Right ventricle myocardium inferior (tissue), 1 donor: ENCODE measurements around the gene TEDC2. TPM values are rescaled to one million over a fixed set of nuclear protein-coding genes. Genes with fewer than 3 reads are reported as not detected.

ENCODE experiments used
- ATAC-seq: fragments of 200-7000 bp; cut with Tn5 transposase; one replicate; pipeline ENCODE4 v1.9.1; 2020; ENCODE audit warnings: mild to moderate bottlenecking, moderate library complexity
- DNase-seq: peaks from one replicate; pipeline ENCODE4 v3.0.0; 2021; ENCODE audit errors: missing footprints
- intact Hi-C: fragments of 100-400 bp; cut with DNase I; formaldehyde crosslinking; loops from one replicate; pipeline ENCODE4 v1.11.0; 2022
- long read RNA-seq: library from polyadenylated mRNA; unstranded; transcript quantifications from one replicate; pipeline ENCODE4 v2.0.0, GENCODE V29; 2021
- total RNA-seq: library from RNA; stranded (reverse); fragmentation: NEBNext Ultra II Directional; extraction: Animal tissue kit (Norgen Biotek cat#: 25700); gene quantifications from one replicate; pipeline ENCODE4 v1.2.1, GENCODE V29; 2021
- donor health status: DM: no; HTN: yes; CAD: no; lungs with severe emphysema.

The TEDC2 gene
- total RNA-seq: 0.95 TPM
- long read RNA-seq: 0 reads

- ATAC-seq (peak; percentile 98), DNase-seq (peak; percentile 98)
- intact Hi-C loops: loop anchor here (5.0 kb wide), 1 partner anchor 37 kb away; no protein-coding TSS in a partner anchor
Observed at GRCh38 chr16:2459647-2460390, at the start of gene TEDC2. TSS of gene TEDC2 (plus strand) at chr16:2460109. CDS start at chr16:2460145, 36 bp downstream.

DNA sequence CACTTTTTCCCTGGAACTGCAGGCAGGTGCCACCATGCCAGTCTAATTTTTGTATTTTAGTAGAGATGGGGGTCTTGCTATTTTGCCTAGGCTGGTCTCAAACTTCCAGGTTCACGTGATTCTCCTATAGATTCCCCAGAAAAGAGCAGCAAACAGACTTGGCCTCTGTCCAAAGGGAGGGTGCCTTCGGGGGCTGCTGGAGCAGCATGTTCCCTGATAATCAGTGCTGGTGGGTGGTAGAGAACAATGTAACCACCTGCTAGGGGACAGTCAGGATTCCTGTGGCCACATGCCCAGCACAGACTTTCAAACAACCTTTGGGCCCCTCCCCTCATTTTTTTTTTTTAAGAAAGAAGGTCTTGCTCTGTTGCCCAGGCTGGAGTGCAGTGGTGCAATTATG, 44.8 kb upstream of the TEDC2 start:
- ATAC-seq (no peak), DNase-seq (no peak)
- intact Hi-C loops: no loop called here

DNA sequence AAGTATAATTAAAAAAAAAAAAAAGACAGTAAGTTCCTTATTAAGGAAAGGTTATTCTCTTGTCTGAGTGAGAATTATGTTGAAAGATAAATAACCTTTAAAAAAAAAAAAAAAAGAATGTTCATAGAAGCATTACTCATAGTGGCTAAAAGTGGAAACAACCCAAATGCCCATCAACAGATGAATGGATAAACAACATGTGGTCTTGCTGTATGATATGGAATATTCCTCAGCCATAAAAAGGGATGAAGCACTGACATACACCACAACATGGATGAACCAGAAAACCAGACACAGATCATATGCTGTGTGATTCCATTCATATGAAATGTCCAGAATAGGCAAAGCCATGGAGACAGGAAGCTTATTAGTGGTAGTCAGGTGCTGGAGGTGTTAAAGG, 39.9 kb upstream of the TEDC2 start:
- ATAC-seq: no peak
- intact Hi-C loops: no loop called here

DNA sequence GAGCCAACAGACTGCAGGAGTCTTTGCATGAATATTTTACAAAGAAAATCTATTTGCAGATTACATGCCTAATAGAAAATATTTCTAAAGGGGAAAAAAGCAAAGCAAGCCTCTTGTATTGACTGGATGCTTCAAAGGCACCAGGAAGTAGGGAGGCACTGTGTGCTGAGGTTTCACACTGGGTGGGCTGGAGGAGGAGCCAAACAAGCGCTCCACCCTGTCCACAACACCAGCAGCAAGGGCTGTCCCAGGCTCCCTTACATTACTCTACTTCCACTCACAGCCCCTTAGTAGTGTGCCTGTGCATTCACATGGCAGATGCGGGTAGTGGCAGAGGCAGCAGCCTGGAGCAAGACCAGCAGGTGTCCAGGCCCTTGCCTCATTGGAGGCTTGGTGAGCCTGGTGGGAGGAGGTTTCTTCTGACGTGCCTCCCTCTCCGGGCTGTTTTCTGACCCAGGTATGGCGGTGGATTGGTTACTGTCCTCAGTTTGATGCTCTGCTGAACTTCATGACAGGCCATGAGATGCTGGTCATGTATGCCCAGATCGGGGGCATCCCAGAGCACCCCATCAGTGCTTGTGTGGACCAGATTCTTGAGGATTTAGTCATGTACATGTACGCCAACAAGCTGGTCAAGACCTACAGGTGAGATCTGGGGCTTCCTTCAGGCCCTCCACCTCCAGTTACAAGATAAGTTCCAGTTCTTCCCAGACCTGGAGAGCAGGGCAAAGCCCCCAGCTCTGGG, 37.6 kb upstream of the TEDC2 start:
- DNase-seq: no peak

More for the DNA sequence above, 39.9 kb upstream of the TEDC2 start:
- no peak for DNase-seq

DNA sequence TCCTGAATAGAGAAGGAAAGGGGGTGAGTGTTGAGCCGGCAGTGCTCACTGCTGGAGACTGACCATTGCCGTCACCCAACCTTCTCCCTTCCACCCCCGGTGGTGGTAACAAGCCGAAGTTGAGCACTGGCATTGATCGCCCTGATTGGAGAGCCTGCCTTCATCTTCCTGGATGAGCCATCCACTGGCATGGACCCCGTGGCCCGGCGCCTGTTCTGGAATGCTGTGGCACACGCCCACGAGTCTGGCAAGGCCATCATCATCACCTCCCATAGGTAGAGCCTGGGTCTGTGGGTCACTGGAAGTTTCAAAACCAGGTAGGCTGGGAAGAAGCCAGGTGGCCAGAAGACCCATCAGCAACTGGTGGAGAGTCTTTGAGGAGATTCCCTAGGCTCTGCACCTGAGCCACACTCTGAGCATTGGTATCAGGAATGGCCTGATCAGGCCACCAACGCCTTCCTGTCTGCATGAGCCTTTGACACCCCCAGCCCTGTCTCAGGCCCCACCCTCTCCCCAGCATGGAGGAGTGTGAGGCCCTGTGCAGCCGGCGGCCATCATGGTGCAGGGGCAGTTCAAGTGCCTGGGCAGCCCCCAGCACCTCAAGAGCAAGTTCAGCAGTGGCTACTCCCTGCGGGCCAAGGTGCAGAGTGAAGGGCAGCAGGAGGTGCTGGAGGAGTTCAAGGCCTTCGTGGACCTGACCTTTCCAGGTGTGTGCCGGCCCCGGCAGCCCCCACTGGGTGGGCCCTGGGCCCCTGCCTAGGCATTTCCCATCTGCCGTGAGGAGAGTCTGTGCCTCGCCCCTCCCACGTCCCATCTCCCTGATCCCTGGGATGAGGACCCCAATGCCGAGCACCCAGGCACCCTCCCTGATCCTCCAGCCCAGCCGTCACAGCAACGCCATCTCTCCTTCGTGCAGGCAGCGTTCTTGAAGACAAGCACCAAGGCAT, 35.6 kb upstream of the TEDC2 start:
- intact Hi-C loops: loop anchor here (5.0 kb wide), 1 partner anchor 78 kb away; no protein-coding TSS in a partner anchor
- ATAC-seq (no peak), DNase-seq (no peak)

More for the DNA sequence above, 37.6 kb upstream of the TEDC2 start:
- ATAC-seq: no peak
- intact Hi-C loops: loop anchor here (2.0 kb wide), 1 partner anchor 81 kb away; the partner anchor contains the start of gene ABCA3

- DNase-seq (no peak), ATAC-seq (no peak)
- intact Hi-C loops: loop anchor here (5.0 kb wide), 1 partner anchor 77 kb away; no protein-coding TSS in a partner anchor
Observed at GRCh38 chr16:2425008-2425518, 34.8 kb upstream of the TEDC2 start.

- intact Hi-C loops: loop anchor here (5.0 kb wide), 1 partner anchor 76 kb away; no protein-coding TSS in a partner anchor
- no peak for DNase-seq
- no peak for ATAC-seq
Observed at GRCh38 chr16:2425825-2426430, 34.0 kb upstream of the TEDC2 start.

- intact Hi-C loops: loop anchor here (5.0 kb wide), 1 partner anchor 75 kb away; no protein-coding TSS in a partner anchor
- DNase-seq (no peak), ATAC-seq (no peak)
Observed at GRCh38 chr16:2426941-2427361, 33.0 kb upstream of the TEDC2 start.

DNA sequence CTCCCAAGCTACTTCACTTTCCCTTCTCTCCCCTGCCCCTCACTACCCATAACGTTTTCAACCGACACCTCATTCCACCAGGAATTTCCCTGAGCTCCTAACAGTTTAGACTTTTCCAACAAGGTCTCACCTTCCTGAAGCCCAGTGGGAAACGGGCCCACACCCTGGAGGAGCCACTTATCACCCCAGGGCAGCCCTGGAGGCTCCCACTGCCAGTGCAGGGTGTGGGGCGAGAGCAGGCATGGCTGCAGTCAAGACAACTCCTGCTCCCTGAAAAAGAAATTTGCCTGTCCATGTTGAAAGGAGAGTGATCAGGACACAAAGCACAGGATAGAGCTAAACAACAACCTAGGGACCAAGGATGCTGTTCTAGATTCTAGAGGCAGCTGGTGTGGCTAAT, 32.4 kb upstream of the TEDC2 start:
- intact Hi-C loops: loop anchor here (5.0 kb wide), 1 partner anchor 75 kb away; no protein-coding TSS in a partner anchor
- no peak for DNase-seq
- ATAC-seq: no peak

DNA sequence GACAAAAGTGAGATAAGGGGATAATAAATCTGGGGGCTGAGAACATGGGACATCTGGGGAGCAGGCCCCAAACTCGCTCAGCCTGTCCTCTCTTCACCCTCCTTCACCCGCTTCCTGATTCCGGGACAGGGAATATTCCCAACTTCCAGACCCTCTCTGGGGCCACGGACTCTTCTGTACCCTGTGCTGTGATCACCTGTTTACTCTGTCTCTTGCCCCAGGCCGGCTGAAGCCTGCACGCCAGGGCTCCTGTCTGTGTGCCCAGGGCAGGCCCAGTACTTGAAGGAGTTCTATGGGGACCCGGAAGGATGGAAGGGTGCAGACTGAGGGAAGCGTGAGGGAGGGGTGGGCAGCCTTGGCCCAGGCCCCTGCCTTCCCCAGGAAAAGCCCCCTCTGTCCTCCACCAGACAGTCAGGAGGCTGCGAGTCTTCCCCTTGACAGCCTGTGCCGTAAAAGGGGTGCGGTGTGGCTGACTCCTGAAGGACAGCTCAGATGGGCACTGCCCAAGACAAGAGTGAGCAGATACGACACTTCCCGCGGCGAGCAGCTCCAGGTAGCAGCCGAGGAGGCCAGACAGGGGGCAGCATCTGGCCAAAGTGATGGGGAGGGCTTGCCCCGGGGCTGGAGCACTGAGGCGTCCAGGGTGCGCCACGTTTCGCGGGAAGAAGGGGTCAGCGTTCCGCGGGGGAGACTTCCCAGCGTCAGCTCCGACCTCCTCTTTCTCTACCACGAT, 31.7 kb upstream of the TEDC2 start:
- ATAC-seq (peak; percentile 18), DNase-seq (no peak)
- intact Hi-C loops: loop anchor here (5.0 kb wide), 1 partner anchor 74 kb away; no protein-coding TSS in a partner anchor

DNA sequence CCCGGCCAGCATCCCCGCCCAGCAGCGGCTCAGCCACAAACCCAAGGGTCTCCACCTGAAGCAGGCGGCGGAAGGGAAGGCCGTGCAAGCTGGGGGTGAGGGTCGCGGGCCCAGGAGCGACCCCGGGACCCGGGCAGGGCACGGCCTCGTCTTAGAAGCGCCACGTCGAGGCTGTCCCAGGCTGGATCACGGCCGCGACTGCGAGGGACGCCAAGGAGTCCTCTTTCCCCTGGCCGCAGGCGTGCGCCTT, 31.2 kb upstream of the TEDC2 start:
- ATAC-seq: peak; percentile 37
- DNase-seq: no peak
- intact Hi-C loops: loop anchor here (5.0 kb wide), 1 partner anchor 74 kb away; no protein-coding TSS in a partner anchor

DNA sequence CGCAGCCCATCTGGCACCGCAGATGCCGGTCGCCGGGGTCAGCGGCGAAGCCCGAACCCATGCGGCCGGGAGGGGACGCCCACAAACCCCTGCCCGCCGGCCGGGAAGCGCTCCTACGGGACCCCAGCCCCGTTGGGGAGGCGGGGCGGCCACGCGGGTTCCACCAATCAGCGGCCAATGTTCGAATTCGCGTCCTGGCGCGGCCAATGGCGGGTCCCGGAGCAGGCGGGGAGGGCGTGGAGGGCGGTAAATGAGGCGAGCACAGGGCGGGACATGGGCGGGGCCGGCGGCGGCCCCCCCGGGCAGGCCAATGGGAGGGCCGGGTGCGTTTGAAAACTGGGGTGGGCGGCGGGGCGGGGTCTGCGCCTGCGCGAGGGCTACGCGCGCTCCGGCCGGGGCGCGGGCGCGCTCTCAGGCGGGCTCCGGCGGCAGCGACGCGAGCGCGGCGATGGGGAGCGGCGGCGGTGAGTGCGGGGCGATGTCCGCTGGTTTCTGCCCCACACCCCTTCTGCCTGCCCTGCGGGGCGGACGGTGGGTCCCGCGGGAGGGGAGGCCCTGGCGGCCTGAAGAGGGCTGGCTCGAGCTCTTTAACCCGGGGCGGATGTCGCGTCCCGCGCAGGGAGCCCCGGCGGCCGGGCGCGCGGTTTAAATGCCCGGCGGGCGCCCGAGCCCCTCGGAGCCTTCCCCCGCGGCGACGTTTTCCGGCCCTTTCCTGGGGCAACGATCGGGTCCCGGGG, 30.7 kb upstream of the TEDC2 start, which contains the start of gene CCNF:
TSS of gene CCNF (plus strand) at position 414 of the 737 bp plus-strand sequence. CDS start at position 449, 35 bp downstream.
- intact Hi-C loops: loop anchor here (5.0 kb wide), 1 partner anchor 73 kb away; no protein-coding TSS in a partner anchor
- DNase-seq (peak; percentile 99), ATAC-seq (peak; percentile 99)

DNA sequence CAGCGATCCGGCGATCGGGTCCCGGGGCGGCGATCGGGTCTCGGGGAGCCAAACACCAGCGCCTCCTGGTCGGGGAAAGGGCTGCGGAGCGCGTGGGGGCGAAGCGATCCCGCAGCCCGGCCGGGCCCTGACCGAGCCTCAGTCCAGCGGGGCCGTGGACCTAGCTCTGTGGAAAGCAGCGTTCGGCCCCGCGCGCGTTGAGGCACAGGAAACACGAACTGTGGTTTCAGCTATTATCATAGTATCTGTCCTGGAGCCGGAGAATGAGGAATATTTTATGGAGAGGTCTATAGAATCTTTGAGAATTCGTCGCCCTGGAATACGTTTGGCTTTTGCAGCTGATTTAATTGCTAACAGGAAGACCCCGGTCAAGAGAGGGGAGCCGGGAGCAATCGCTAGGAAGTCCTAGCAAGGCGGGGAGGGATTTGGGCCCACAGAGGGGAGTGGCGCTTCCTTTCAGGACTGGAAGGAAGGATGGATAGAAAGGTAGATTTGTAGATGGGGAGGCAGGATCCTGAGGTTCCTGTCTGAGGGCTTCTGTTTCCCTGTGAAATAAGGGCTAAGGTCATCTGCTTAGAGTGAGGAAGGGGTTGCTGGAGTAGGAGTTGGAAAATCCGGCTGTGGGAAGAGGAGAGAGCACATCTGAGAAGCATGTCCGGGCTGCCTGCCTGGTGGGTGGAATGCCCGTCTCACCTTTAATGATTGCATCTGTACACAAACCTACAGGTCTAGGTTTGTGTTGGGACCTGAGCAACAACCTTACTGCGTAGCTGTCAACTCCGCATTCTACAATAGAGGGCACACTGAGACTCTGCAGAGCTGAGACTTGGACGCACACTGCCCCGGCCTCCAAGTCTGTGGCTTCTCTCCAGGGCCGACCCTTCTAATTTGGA, 29.9 kb upstream of the TEDC2 start:
- no peak for DNase-seq
- ATAC-seq: no peak
- intact Hi-C loops: loop anchor here (5.0 kb wide), 1 partner anchor 72 kb away; no protein-coding TSS in a partner anchor

DNA sequence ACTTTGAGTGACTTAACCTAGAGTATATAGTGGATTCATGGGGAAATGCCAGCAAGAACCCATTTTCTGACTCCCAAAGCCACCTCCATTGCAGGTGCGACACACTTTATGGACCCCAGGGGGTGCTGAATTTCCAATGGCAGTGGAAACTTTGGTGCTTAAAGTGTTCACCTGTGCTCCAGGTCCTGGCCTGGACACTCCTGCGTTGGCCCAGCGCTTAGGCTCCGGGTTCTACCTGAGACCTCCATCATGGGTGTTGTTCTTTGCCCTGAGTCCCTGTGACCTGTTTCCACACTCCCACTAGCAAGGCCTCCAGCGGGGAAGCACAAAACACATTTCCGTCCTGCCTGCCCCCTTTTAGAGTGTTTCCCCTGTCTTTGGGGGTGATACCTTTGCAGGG, 27.6 kb upstream of the TEDC2 start:
- DNase-seq: no peak
- intact Hi-C loops: no loop called here
- no peak for ATAC-seq

DNA sequence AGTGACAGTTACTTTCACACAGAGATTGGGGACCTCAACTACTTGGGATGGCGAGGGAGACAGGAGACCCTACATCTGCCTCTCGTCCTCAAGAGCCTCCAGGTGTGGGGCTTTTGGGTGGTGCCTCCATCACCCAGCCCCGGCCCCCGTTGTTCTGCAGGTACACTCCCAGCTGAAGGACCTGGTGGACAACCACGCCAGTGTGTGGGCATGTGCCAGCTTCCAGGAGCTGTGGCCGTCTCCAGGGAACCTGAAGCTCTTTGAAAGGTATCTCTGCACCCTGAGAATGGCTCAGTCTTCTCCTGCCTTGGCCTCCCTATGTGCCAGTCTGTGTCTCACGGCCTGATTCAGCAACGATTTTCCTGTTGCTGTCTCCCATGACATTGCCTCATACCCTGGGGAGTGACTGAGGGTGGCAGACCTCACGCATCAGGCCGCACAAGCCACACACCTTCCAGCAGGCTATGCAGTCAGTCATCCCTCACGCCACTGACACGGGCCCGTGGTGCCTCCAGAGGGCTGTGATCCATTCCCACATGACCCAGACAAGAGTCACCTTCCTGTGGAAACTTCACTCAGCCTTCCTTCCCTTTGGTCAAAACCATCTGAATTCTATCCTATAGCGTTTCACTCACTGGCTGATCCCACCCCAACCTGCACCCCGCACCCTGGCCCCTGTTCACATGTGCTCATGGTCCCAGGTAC, 27.0 kb upstream of the TEDC2 start:
- ATAC-seq (no peak), DNase-seq (no peak)
- intact Hi-C loops: no loop called here
